Sigmoid colon (tissue), 4 donors: ENCODE data around the gene WNK1.

Experiments
- CTCF ChIP-seq, 4 experiments: fragments of 450-650 bp in 3 of 4; fragments of 200-600 bp in 1 of 4; IDR thresholded peaks; one replicate each; pipeline ENCODE4 v1.5.1; 2016 to 2019; ENCODE audit warnings: antibody characterized with exemption in 4 of 4, mild to moderate bottlenecking in 3 of 4, moderate library complexity in 2 of 4
- EP300 ChIP-seq, 4 donors: sonication (generic); formaldehyde crosslinking; IDR thresholded peaks; one replicate each; pipeline ENCODE4 v1.6.1; 2017; ENCODE audit warnings: antibody characterized with exemption in 4 of 4
- POLR2A ChIP-seq, 2 donors: fragments of 450-650 bp; IDR thresholded peaks; one replicate each; pipeline ENCODE4 v1.6.1; 2016; ENCODE audit warnings: antibody characterized with exemption in 2 of 2, mild to moderate bottlenecking in 2 of 2, moderate library complexity in 2 of 2
- POLR2AphosphoS5 ChIP-seq, 4 donors: sonication (generic); formaldehyde crosslinking; IDR thresholded peaks; one replicate each; pipeline ENCODE4 v1.6.1; 2017; ENCODE audit warnings: antibody characterized with exemption in 4 of 4

- no peak for TF ChIP-seq EP300 (IDR thresholded peaks at IDR 0.05)
- TF ChIP-seq POLR2A (IDR thresholded peaks at IDR 0.05) = no peak
- TF ChIP-seq CTCF (IDR thresholded peaks at IDR 0.05) = no peak
- no peak for TF ChIP-seq POLR2AphosphoS5 (IDR thresholded peaks at IDR 0.05)
Measured at GRCh38 chr12:909861-910260, 157.5 kb downstream of the WNK1 start.
